GM21423 (cell line): ENCODE data around the gene ADISSP.

ENCODE experiments used
- ATAC-seq: cut with Tn5 transposase; IDR thresholded peaks from one replicate; pipeline ENCODE4 v1.9.1; 2021; ENCODE audit warnings: mild to moderate bottlenecking, moderate library complexity; ENCODE audit not compliant: unreplicated experiment

The ADISSP gene

DNA sequence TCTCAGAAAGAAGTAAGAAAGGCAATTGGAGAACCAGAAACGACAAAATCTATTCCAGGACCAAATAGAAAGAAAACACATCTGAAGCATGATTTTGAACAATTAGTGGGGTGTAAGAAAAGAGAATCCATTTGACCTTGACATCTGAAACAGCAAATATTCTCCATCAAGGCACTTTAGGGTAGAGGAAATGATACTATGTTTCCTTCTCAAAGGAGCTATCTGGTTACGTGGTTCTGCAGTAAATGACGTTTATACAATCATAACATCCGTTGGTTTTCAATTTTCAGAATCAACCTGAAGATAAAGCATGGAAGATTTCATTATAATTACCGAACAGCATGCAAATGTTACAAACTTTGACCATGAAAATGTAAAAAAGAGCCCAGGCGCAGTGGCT lies 46.9 kb downstream of the ADISSP start:
- ATAC-seq: no peak

DNA sequence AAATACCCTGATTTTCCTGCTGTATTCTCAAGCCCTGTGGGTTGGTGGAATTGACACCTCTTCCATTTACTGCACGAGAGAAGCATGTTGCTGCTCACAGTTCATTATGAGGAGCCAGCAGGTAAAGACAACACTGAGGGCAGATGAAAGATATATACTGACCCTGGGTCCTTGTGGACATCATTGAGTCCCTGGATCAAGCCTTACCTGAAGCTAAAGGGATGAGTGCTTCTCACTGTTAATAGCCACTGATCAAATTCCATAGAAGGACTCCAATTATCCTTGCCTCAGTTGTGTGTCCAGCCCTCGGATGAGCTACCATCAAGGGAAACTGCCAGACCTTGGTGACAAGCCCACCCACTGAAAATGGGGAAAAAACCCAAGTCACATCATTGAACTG lies 47.5 kb downstream of the ADISSP start:
- no peak for ATAC-seq

DNA sequence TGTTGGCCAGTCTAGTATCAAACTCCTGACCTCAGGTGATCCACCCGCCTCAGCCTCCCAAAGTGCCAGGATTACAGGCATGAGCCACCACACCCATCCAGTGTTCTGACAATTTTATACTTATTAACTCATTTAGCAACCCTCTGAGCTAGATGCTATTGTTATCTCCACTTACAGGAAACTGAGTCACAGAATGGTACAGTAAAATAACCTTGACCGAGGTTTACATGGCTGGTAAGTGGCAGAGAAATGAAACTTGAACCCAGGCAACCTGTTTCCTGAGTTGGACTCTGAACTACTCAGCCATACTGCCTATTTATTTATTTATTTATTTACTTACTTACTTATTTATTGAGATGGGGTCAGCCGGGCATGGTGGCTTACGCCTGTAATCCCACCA lies 48.5 kb downstream of the ADISSP start:
- no peak for ATAC-seq

DNA sequence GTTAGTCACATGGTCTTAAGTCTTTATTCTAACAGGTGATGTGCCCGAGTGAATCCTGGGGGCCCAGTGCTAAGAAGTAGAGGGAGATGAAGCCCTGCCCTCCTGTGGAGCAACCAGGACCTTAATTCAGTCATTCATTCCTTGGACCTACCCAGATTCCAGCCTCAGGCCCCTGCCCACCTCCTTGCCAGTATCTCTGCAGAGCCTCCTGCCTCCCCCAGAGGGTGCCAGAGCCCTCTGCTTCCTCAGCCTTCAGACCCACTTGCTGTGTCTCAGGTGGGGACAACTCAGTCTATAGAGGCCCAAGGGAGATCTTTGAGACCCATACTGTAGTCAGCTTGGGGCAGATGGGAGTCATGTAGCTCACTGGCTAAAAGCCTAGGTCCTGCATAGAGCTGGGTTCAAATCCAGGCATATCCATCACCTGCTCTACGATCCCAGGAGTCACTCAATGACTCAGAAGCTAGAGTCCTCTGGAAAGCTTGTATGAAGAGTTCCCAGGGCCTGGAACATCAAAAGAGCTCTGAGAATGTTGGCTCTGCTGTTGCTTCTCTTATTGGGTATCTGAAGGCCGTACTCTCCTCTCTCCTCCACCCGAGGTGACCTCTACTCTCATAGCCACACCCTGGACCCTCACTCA lies 51.2 kb downstream of the ADISSP start:
- no peak for ATAC-seq

DNA sequence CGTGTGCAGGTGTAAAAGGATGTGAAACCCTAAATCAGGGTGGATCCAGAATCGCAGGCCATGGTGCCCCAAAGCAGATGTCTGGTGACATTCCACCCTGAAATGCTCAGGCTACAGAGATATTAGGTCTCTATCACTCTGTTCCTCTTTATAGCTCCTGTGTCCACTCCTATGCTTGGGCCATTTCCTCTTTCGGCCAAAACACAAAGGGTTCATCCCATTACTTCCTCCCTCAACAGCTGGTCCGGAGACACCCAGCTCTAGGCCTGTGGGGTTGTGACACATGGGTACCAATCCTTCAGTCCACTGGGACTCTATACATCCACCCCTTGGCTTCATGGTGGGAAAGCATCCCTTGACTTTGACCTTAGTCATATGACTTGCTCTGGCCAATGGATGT lies 53.5 kb downstream of the ADISSP start:
- no peak for ATAC-seq

DNA sequence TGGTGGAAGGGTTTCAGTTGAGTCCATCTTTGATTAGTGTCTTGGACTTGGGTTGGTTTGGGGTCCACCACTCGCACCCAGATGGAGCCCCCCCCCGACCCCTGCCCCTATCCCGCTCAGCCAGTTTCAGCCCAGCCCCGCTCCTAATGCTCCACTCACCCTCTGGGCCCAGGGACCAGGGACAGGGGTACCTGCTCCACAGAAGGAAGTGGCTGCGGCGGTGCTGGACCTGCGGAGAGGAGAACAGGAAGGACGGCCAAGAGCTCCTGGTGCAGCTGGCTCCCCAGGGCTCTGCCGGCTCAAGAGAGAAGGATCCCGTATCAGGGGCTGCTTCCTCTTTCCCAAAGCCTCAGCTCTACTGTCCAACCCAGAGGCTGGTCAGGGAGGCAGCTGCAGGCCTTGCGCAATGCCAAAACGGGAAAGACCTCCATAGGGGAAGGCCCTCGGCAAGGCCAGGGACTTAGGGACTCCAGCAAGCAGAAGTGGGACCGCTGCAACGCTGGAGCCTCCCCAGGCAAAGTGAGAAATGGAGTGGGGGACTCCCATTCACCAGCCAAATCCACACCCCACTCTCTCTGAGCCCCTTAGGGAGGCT lies 55.2 kb downstream of the ADISSP start, which contains the start of gene SIGLEC1:
TSS of gene SIGLEC1 (minus strand) at position 322 of the 595 bp plus-strand sequence. CDS start 5,472 bp downstream, outside the sequence.
- no peak for ATAC-seq

DNA sequence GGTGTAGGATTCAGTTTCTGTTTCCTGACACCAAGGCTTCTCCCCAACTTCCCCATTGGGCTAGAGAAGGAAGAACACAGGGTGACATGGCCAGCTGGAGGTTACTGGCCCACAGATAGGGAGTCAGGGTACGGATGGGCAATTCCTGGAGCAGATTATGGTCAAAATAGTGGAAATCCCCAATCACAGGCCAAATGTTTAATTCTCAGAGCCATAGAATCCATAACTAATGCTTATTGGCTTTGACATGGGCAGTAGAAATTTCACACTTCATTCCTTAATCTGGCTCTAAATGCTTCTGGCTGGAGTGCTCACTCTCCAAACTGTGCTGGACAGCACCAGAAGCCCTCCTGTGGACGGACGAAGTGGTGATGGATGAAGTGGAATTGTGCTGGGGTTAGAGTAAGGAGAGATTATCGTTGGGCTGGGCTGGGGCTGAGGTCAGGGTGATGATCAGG lies 56.0 kb downstream of the ADISSP start:
- no peak for ATAC-seq

DNA sequence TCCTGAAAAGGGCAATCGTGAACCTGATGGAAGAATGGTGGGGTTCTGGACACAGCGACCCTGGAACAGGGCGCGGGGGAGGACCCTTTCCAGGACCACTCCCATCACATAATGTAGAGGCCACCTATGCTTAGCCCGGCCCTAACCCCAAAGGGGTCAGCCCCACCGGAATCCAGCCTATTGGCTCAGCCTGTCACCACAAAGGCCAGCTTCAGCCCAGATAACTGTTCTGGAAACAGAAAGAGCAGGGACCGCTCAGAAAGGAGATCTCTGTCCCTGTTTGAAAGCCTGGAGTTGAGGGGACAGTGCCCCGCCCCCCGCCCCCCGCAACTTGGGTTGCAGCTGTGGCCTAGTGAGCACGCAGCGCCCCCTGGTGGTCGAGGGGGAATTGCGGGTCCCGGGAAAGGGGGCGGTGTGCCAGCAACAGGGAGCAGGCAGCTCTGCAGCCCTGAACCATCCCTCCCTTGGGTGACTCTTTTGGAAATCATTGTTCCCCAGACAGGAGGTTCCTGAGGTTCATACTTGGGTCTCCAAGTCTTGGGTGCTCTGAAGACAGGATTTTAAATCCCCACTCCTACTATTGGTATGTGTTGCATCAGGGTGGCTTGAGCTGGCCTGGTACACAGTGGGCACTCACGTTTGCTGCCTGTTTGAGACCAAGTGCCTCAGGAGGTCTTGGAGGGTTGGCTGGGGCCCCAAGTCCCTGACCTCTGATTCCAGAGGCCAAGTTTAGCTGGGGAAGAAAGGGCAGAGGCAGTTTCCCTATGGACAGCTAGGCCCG lies 56.7 kb downstream of the ADISSP start:
- no peak for ATAC-seq

DNA sequence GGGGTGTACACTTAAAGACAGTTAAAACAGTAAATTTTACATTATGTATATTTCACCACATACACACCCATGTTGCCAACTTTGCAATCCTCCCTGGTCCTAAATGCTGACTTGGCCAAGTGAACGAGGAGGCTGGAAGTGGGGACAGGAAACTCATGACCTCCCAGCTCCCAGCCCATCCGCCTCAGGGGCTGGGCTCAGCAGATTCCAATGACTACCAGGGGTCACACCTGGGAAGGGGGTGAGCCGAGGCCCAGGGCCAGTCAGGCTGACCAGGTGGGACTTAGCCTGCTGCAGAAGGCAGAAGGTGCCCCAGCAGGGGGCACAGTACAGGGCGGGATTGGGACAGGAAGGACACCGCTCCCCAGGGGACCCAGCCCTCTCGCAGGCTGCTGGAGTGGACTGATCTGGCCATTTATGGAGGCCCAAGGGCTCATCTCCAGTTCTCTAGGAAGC lies 57.5 kb downstream of the ADISSP start:
- no peak for ATAC-seq

DNA sequence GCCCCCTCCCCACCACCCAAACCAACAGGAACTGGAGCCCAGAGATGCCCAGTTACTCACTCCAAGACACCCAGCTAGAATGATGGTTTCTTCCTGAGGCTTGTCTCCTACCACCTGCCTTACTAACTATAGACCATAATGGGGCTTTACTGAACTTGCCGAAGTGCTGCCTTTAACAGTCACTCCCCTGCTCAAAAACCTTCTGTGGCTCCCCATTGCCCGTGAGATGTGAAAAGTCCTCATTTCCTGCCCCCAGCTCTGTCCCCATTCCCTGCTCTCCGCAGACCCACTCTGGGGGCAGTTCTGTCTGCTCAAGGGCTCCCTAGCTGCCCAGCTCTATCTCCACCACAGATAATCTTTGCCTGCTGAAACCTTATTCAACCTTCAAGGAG lies 60.0 kb downstream of the ADISSP start:
- ATAC-seq: no peak

DNA sequence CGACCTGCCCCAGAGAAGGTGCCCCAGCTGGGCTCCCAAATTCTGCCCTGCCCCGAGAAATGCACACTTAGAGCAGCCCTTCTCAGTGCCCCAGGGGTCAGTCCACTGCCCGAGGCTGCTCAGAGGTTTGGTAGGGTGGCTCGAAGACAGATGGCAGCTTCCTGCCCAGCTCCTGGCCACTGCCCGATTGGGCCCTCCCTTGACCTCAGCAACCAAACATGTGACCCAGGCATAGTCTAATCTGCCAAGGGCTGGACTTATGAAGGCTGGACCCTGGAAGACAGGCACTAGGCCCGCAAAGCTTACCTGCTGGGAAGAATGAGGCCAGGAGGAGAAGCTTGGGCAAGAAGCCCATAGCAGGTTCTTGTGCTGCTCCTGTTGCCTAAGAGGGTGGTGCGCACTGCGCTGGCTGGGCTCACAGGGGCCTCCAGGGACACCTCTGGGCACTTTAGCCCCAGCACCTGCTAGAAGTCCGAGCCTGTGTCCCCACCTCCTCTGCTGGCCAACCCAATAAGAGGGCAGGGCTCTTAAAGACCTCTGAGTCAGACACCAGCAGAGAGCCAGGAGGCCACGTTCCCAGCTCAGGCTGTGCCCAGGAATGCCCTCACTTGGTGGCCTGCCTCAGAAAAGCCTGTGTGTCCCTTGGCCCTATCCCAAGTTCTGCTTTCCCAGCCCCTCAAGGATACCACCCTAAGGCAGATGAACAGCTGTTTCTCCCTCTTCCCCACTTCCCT lies 60.6 kb downstream of the ADISSP start:
- ATAC-seq: no peak

DNA sequence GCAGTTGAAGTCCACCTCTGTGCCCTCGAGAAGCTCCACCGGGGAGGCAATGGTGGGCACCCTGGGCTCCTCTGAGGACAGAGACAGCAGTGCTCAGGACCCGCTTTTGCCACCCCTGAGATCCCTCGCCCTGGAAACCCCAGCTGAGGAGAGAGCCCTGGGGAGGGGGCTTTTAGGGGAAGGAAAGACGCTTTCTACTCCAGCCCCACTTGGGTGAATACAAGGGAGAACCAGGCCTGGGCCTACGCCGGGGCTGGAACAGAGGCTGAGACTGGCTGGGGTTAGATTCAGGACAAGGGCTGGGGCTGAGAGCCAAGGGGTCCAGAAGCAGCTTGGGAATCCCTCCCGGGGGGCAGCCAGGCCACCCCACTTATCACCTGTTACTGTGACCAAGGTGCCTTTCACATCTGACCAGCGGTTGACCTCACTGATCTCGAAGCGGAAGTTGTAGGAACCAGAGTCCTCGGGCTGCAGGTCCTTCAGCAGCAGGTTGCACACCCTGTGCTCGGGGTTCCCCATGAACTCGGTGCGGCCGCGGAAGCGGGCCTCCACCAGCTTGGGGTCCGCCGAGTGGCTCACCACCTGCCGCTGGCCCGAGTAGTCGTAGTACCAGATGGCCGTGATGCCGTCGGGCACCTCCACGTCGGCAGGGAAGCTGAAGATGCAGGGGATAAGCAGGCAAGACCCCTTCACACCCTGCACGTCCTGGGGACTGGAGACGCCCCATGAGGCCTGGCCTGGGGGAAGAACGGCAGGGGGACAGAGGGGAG lies 61.4 kb downstream of the ADISSP start:
- no peak for ATAC-seq

DNA sequence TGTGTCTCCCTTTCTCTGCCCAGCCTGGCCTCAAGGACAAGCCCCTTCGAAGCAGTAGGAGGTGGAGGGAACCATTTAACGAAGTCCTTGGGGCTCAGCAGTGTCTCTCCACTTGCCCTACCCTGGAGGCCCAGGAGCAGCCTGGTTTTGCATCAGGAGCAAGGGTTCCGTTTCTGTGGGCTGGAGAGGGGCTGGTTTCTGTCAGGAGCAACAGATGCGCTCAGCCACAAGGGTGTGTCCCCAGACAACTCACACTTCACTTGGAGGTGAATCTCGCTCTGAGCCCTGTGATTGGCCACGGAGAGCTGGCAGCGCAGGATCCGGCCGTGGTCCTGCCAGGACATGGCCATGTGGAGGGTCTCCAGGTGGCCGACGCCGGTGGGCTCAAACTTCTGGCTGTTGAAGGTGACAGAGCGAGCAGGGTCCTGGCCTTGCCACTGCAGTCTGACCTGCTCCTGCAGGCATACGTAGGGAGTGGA lies 62.0 kb downstream of the ADISSP start:
- no peak for ATAC-seq

DNA sequence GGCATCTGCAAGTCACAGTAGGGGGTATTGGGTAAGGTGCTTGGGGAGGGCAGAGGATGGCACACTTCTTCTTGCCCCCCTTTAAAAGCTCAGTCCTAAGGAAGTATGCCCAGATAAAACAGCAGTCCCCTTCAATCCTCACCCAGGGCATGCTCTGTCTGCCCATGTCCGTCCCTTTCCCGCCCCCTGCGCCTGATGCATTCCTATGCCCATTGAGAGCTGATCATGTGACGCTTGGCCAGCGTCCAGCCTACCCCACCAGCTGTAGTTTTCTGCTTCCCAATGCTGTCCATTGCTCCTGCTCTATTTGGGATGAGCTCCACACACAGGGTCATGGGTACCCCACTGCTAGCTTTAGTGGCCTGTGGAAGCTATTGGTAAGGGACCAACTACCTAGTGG lies 63.5 kb downstream of the ADISSP start:
- no peak for ATAC-seq
